Activated gamma-delta T cell (primary cell): Measurements from ENCODE around the gene C2CD2.
"Not testable (repeated sequence)": the region's sequence is repeated elsewhere in the genome, so short reads cannot be mapped to it uniquely, and the experiment has no call there.

ENCODE experiments used
- DNase-seq: peaks from one replicate; lab custom pipeline; 2025; lab: John Stamatoyannopoulos, UW

C2CD2 gene

DNA sequence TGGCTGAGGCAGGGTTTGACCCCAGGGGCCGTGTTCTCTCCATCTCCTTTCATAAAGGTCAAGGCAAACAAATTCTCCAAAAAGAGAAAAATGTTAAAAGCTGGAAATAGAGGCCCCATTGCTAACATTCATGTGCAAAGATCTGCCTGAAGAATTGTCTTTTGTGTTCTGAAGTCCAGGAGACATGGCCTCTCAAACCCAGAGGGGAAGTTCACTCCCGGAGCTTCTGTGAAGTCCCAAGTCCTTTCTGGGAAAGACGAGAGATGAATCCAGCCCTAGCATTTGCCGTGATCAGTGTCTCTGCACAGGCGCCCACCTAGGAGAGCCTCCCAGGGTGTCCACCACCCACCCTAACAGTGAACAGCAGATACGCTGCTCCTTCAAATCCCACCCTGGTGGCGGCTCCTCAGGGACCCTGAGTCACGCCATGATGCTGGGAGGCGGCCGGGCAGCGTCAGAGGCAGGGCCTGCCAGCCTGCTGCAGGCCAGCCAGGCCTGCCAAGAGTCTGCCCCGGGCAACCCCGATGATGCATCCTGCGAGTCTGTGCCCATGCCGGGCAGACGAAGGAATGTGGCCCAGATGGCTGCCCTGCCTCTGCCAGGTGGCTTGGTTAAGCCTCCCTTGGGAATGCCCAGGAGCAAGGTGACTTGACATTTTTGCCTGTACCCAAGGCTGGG is 5.2 kb upstream of the C2CD2 start:
- DNase-seq, result no peak

DNA sequence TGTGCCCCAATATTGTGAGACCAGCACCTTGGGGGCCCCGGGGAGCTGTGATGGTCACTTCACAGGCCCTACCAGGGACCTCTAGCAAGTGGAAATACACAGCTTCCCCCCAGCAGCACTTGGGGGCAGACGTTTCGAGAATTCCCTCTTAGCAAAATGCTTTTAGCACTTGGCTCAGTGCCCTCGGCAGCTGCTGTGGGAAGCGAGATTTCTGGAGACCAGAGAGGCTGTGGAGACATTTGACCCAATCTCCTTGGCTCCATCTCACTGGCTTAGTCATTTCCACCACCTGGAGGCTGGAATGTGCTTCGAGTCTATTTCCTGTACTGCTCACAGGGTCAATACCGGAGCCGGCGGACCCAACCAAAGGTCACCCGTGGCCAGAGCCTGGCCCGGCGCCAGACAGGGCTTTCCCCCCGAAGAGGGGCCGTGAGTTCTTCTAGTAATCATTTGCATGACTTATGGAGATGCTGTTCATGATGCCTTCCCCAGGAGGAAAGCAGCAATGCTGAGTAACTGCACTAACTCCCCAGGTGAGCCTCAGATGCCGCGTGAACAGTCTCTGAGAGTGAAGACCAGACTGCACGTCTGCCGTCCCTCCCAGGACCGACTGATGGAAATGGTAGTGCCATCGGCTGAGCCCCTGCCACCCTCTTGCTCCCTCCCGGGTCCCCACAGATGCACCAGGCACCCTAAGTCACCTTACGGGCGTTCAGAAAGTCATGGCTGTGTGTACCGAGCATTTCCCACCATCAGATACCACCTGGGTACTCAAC is 4.4 kb upstream of the C2CD2 start:
- no peak for DNase-seq

DNA sequence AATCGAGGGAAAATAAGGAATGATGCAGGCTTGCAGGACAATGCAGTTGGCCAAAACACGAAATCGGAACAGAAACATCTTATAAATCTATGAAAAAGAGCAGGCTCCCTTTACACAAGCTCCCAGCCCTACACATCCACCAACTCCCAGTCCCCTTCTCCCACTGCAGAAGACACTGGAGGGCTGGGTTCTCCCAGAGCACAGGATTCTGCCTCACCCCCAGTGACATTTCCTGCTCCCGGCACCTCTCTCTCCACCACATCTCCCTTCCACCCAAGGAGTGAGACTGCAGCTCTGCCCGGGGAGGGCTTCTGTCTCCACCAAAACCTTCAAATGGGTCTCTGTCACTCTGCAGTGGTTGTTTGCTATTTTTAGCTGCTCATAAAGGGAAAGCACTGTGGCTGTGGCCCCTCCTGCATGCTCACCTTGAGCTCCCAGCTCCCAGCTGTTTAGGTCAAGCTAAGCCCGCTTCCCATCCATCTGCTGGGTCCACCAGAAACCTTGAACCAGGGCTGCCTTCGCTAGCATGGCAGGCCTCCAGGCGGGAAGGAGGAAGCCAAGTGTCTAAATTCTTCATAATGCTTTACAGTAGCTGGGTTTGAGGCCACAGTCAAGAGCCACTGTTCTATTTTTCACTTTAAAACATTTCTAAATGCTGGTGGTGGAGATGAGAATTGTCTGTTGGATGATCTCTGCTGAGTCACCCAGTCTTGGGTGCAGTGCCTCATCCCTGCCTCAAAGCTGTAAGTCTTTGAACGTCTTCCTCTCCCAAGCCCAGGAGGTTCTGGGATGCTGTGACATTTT is 3.3 kb upstream of the C2CD2 start:
- no peak for DNase-seq

DNA sequence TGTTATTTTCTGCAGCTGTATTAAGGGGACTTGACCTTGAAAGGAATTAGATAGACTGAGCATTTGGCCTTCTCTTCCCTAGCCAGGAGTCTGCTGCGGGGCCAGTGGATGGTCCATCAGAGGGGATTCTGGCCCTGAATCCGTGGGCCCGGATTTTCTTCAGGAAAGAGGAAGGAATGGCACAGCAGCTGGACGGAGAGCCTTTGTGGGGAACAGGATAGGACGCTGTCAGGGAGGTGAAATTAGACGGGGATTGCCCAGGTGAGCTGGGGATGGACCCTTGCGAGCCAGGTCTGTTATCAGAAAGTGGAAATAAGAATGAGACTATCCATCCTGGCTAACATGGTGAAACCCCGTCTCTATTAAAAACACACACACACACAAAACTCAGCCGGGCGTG is 1.7 kb upstream of the C2CD2 start:
- DNase-seq, result no peak

DNA sequence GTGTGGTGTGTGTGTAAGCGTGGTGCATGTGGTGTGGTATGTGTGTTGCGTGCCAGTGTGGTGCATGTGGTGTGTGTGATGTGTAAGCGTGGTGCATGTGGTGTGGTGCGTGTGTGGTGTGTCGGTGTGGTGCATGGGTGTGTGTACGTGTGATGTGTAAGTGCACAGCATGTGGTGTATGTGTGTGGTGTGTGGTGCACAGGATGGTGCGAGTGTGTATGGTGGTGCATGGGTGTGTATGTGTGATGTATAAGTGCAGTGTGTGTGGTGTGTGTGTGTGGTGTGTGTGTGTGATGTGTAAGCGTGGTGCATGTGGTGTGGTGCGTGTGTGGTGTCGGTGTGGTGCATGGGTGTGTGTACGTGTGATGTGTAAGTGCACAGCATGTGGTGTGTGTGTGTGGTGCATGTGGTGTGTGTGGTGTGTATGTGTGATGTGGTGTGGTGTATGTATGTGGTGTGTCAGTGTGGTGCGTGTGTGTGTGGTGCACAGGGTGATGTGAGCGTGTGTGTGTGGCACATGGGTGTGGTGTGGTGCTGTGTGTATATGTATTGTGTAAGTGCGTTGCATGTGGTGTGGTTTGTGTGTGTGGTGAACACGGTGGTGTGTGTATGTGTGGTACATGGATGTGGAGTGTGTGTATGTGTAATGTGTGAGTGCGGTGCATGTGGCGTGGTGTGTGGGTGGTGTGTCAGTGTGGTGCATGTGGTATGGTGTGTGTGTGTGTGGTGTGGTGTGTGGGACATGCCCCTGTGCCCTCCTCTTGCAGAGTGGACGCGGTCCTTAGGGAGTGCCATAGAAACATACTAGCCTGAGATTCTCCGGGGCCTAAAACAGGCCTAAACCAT is 1.1 kb upstream of the C2CD2 start:
- no peak for DNase-seq

DNA sequence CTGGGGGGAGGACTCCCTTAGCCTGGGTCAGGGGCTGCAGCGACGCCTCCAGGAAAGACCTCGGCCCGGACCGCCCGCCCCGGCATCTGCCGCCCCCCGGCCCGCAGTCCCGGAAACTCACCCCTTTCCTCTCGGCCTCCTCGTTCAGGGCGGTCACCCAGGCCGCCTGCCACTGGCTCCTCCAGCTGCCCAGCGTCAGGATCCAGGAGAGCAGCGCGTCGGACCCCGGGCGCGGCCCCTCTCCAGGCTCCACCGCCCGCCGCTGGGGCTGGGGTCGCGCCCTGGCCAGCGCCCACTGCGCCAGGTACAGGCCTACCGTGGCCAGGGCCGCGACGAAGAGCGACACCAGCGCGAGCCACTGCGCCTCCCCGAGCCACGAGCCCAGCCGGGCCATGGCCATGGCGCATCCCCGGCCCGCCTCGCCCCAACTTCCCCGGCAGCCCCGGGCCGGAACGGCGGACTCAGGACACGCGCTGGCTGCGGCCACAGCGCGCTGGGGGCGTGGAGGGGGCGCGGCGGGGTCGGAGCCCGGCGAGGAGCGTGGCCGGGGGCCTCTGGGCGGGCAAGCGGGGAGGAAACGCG is 478 bp downstream of the C2CD2 start:
- DNase-seq, result no peak

DNA sequence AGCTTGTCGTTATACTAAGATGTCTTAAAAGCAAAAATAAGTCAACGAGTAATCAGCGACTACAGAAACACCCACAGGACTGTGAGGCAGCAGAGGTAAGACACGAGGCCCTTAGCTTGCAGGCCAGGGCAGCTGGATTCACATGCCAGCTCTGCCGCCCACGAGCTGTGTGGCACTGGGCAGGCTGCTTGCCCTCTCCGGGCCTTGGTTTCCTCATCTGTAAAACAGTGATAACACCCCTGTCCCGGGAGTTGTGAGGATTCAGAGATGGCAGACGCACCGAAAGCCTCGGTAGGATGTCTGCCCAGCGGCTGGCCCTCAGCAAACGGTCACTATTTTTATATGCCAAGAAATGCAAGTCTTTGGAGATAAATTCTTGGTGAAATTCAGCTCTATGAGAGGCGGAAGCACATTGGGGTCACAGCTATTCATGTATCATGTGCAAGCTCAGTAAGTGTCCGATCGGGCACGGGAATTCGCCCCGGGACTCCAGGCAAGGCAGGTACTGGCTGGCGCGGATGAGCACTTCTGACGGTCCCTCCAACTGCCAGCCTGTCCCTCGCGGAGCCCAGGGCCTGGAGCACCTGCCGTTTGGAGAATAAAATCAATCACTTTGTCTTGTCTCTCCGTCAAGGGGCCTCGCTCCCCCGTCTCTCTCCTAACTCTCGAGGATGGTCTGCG is 1.1 kb downstream of the C2CD2 start:
- no peak for DNase-seq

DNA sequence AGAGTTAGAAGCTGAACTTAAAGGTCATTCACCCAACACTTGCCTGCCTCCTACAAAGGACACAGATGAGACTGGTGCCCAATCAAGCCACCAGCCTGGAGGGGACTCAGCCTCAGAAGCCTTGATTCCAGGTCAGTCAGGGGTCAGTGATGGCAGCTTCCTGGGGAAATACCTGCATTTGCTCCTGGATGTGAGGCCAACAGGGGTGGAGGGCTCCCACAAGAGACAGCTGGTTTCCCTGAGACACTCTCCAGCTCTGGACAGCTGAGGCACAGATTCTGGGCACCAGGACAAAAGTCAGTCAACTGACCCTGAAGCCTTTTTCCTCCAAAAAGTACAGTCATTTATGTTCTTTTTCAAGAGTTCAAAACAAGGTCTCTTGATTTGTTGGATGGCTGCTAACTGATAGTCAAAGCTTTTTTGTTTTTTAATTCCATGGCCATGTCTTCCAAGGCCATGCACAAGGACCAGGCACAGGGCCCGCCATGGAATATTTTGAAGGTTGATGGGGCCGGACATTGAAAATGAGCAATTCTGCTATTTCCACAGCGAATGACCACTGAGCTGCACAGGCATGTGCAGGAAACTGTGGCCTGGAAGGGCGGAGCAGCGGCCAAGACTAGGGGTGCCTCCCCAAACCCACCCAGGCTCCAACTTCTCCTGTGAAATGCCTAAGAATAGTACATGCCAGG is 1.8 kb downstream of the C2CD2 start:
- no peak for DNase-seq

DNA sequence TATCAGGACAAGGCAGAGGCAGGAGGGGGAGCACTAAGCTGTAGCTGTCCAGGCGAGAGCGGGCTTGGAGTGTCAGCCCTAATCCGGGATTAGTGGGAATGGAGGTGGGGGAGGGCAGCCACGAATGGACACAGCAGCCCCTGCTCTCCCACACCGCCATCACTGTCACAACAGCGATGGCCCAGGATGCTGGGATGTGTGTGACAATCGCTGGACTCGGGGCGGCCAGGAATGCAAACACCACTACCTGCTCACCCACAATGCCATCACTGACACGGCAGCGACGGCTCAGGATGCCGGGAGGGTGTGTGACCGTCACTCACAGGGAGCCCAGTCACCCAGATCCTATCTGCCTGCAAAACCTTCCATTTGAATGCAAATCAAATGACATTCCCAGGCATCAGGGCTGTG is 2.9 kb downstream of the C2CD2 start:
- no peak for DNase-seq

DNA sequence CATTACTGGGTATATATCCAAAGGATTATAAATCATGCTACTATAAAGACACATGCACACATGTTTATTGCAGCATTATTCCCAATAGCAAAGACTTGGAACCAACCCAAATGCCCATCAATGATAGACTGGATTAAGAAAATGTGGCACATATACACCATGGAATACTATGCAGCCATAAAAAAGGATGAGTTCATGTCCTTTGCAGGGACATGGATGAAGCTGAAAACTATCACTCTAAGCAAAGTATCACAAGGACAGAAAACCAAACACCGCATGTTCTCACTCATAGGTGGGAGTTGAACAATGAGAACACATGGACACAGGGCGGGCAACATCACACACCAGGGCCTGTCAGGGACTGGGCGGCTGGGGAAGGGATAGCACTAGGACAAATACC is 4.2 kb downstream of the C2CD2 start:
- not testable (repeated sequence) for DNase-seq

DNA sequence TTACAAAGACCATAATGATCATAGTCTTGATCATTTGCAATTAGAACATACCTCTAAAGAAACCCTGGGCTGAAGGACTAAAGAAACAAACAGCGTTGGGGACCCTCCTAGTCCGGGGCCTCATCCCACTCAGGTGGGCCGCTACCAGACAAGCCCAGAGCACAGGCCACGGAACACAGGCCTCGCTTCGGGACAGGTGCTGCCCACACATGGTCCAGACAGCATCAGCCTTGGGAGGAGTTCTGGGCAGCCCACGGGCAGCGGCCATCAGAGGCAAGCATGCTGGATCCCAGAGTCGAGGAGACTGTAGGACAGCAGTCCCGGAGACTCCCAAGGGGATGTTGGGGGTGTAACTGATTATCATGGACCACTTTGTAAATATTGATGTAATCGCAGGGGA is 4.9 kb downstream of the C2CD2 start:
- DNase-seq, result no peak

DNA sequence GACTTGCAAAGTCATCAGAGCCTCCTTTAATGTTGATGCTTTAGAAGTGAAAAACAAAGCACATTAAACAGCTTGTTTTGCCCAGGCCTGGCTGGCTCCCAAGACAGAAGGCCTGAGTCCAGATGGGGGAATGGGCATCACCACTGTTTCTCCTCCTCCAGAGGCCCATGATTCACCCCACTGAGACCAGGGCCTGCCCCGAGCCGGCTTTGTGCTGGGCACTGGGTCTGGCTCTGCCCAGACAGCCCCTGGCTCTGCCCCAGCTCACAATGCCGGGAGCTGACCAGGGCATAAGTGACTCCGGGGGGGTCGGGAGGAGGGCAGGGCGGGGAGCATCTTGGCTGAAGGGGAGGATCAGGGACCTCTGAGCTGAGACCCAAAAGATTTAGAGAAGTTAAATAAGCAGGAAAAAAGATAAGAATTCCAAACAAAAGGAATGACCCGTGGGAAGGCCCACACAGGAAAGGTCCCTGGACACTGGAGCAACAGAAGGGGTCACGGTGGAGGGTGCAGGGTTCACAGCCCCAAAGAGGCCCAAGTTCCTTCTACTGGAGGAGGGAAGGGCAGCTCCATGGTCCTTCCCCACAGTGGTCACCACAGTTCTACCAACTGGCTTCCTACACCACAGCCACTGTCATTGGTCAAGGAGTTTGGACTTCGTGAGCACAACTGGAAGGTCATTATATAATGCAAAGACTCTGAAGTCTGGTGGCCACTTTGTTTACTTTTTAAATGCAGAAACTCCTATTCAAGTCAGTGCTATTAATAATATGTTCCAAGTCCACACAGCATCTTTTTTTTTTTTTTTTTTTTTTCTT is 5.5 kb downstream of the C2CD2 start:
- DNase-seq, result no peak

DNA sequence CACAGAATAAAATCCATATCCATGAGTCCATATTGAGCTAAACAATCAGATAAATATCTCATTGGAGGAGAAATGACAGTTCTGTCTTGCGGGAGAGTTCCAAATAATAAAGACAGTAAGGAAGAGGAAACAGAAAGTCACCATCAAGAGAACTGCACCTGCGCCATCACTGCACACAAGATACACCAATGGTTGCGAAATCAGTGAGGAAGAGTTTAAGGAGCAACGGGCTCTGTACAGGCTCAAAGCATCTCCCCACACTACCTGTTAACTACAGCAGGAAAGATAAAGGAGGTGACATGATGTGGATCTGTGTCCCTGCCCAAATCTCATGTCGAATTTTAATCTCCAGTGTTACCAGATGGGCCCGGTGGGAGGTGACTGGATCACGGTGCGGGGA is 7.8 kb downstream of the C2CD2 start:
- no peak for DNase-seq

DNA sequence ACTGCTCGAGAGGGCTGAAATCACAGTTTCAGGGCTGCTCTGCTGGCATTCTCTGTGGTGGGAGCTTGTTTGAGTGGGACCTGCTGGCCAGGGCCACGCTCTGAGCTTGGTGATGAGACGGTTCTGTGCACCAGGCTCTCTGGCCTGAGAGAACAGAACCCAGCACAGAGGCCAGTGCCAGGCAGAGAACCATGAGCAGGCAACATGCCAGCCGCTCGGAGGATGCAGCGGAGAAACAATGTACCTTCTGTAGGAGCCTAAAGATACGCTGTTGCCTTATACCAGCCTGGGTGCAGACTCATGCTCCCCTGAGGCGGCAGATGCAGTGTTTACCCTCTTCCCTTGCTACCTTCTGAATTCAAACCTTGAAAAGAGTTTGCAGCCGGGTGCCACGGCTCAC is 10.0 kb downstream of the C2CD2 start:
- no peak for DNase-seq

DNA sequence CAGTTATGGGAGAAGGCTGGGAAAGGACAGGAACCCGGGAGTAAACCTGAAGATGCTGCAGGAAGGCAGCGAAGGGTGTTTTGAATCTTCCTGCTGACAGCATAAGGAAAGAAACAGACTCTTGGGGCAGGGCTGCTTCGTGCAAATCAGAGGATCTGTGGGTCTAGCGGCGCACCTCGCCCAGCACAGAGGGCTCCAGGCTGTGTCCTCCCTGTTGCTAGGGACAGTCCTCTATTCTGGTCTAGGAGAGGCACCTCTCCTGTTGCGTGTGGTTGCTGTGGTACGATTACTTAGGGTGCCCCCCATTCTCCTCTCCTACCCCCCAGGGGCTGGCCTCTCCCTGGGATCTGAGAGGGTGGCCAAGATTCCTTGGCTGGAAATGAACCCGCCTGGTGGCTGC is 11.4 kb downstream of the C2CD2 start:
- no peak for DNase-seq

DNA sequence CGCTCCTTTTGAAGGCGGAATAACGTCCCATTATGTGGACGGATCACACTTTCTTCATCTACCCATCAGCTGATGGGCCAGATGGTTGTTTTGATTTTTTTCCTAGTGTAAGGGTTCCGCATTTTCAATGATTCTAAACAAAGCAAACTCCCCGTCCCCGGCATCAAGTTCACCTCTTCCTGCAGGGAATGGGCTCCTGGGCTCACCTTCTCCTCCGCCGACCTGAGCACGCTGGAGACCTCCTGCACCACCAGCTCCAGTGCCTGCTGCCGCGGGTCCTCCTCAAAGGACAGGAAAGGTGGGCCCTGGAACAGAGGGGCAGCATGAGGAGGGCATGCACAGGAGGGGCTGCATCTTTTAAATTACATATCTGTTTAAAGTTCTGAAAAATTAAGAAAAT is 11.9 kb downstream of the C2CD2 start:
- DNase-seq, result no peak

DNA sequence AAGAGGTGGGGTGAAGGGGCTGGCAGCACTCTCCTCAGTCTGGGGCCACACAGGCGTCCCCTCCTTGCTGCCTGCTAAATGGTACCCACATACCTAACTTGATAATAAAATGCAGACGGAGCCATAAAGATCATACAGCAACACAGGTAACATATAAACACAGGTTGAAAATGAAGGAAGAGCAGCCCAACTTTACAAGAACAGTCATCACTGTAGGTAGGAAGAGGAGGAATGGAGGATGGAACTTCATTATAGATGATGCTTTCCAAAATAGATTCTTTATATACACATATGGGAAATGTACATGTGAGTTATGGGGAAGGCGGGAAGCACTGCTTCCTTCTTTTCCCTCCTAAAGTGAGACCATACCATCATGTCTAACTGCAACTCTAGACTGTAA is 13.4 kb downstream of the C2CD2 start:
- DNase-seq, result no peak

DNA sequence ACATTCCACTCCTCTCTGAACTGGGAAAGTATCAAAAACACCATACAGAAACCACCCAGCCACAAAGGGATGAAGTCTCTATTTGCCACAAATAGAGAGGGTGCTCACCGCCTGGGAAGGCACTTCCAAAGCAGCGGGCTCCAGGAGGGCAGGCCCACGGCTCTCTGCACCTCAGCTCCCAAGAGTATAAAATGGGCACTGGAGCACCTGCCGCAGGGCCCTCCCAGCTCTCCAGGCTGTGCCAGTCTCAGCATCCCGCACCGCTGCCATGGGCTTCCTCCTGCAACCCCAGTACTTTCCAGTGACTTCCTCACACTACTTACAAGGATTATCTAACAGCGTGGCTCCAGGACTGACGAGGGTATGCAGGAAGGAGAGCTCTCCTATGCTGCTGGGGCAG is 14.4 kb downstream of the C2CD2 start:
- DNase-seq, result no peak

DNA sequence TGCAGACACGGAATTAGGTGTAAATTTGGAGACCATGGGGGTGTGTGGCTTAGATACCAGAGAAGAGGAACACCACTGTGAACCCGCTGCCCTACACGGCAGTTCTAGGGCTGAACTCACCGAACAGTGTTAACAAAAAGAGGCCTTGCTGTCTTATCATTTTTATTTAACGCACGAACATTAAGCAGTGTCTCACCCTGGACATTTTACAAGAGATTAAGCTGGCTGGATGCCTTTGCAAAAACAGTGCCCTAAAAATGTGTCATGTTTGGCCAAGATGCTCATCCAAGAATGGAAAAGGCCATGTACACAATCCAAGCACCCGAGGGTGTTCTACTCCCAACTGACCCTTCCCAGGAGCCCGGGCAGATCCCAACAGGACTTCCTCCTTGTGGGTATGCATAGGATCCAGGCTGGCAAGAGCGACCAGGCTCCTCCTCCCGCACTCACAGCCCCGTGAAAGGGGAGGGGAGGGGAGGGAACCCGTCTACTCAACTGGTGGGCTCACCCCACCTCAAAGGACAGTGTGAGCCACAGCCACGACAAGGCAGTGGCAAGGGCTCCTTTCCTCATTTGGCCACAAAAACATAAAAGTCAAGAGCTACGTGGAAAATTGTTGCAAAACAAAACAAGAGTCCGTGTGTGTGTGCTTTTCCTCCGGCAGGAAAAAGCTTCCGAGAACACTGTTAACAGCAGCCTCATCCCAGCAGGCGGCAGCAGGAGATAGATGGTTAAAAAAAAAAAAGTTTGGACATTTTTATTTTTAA is 20.3 kb downstream of the C2CD2 start:
- DNase-seq, result no peak
